ENCODE results near the gene ZNRF1. TPM values are rescaled to one million over a fixed set of nuclear protein-coding genes. Genes with fewer than 3 reads are reported as not detected.

ZNRF1 gene
- total and polyA plus RNA-seq, 10 of the 15 experiments (the other 5 are each of a cell fraction or from before 2014, with no cell fraction given): 5.8 to 25.9 (median 14.3) TPM

GRCh38 chr16:75127713-75128415 lies 129.0 kb downstream of the ZNRF1 start:
- no peaks in the 10 kb centered on the region for H3K4me1 ChIP-seq (ENCODE audit: control insufficient read depth, insufficient read depth, low read length)
- no peak overlapping the region for H3K4me3 ChIP-seq
- intact Hi-C loops (cut with micrococcal nuclease; ENCODE audit: unreplicated experiment) (no loop called here), in situ Hi-C loops (cut with MboI) (no loop called here)
- ATAC-seq (no peak), FAIRE-seq (no peak), DNase-seq (ENCODE audit: low read depth, low spot score) (no peak)
- H3K9ac ChIP-seq (ENCODE audit: control insufficient read depth, insufficient read depth, low read length): no peak overlapping the region
- SMC1A ChIA-PET (ENCODE audit: uncharacterized antibody, unreplicated experiment): interaction anchor here (1.3 to 1.4 kb wide), 2 partner anchors 265 kb away, joined by 4 to 5 read pairs; no protein-coding TSS in a partner anchor
- H2AFZ ChIP-seq (ENCODE audit: control insufficient read depth, low read depth, low read length): no peak overlapping the region
- no peak overlapping the region for H3K4me2 ChIP-seq (ENCODE audit: control insufficient read depth, insufficient read depth)
- no peaks in the 10 kb centered on the region; the same call in 1 of the 3 replicates for H3K9me3 ChIP-seq (replicated peaks; ENCODE audit: control insufficient read depth, insufficient read depth, low read length)
- H4K20me1 ChIP-seq (ENCODE audit: control insufficient read depth, insufficient read depth): no peaks in the 10 kb centered on the region
- RAD21 ChIA-PET (ENCODE audit: unreplicated experiment): interaction anchor here (1.2 kb wide), 1 partner anchor 265 kb away, joined by 4 read pairs; no protein-coding TSS in a partner anchor
- H3K27me3 ChIP-seq (replicated peaks in 1 of 2; ENCODE audit: control insufficient read depth in 2 of 2, insufficient read depth in 2 of 2, low read length in 1 of 2): peaks cover 0 to 2% of the 10 kb centered on the region in 2 experiments; a peak in 1 of 4 replicates
- WGBS (ENCODE audit: insufficient coverage, insufficient replicate concordance, low lambda C conversion rate, missing lambda C conversion rate): 12% methylated on average over 4 of the region's 4 CpGs
- H3K36me3 ChIP-seq (ENCODE audit: control insufficient read depth in 2 of 2, insufficient read depth in 2 of 2, low read length in 1 of 2): no peaks in the 10 kb centered on the region
- H3K79me2 ChIP-seq (ENCODE audit: control insufficient read depth, insufficient read depth, low read length): no peaks in the 10 kb centered on the region
- POLR2A ChIA-PET: no interaction called here
- no TSS peak for BruUV-seq (replicated peaks)
- TF ChIP-seq CBFB (IDR thresholded peaks at IDR 0.05; ENCODE audit: low read depth) (no peak), FOS (IDR thresholded peaks at IDR 0.05; ENCODE audit: borderline replicate concordance, extremely low read depth, insufficient read length) (no peak), BHLHE40 (IDR thresholded peaks at IDR 0.05; ENCODE audit: borderline replicate concordance in 1 of 2, low read depth in 2 of 2, low read length in 1 of 2) (no peak), TBL1XR1 (IDR thresholded peaks at IDR 0.05; ENCODE audit: low read depth, low read length) (no peak), RUNX3 (IDR thresholded peaks at IDR 0.05; ENCODE audit: low read length) (no peak)
- H3K27ac ChIP-seq (ENCODE audit: control insufficient read depth, insufficient read depth): no peak overlapping the region
- CTCF ChIA-PET: no interaction called here

All from GM12878 (cell line).